ENCODE measurements around the gene PODXL2. TPM values are rescaled to one million over a fixed set of nuclear protein-coding genes. Genes with fewer than 3 reads are reported as not detected.

Gene PODXL2, protein sequence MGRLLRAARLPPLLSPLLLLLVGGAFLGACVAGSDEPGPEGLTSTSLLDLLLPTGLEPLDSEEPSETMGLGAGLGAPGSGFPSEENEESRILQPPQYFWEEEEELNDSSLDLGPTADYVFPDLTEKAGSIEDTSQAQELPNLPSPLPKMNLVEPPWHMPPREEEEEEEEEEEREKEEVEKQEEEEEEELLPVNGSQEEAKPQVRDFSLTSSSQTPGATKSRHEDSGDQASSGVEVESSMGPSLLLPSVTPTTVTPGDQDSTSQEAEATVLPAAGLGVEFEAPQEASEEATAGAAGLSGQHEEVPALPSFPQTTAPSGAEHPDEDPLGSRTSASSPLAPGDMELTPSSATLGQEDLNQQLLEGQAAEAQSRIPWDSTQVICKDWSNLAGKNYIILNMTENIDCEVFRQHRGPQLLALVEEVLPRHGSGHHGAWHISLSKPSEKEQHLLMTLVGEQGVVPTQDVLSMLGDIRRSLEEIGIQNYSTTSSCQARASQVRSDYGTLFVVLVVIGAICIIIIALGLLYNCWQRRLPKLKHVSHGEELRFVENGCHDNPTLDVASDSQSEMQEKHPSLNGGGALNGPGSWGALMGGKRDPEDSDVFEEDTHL
- total RNA-seq = 10 to 100 TPM in 1 of 4 donors, 1 to 10 TPM in 1, not detected in 2; 1.5 to 13.5 TPM

DNA sequence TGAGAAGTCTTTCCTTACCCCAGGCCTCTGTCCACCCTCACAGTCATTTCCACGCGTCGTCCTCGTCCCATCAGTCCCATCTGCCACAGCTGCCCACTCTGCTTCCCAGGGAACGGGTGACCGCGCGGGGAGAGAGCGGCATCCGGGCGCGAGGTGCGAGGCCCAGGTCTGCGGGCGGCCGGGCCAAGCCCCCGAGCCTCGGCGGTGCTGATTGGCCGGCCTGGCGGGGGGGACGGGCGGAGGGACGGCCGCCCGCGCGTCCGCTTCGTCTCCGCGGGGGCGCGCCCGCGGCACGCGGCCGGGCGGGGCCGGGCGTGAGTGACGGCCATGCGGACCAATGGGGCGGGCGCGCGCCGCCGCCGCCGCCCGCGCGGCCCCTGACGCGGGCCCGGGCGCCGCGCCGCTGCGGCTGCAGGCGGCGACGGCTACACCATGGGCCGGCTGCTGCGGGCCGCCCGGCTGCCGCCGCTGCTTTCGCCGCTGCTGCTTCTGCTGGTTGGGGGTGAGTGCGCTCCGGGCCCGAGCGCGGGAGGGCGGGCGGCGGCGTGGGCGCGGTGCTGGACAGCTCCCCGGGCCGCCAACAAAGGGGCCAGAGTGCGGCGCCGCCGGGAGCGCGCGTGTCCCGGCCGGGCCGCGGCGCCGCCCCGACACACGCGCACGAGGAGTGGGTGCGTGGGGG, at the start of gene PODXL2:
PODXL2 (plus strand) TSS at position 398 of the 679 bp plus-strand sequence; CDS start at position 433, 35 bp downstream.
- peak in 1 of 2 donors; percentile 48 for DNase-seq

DNA sequence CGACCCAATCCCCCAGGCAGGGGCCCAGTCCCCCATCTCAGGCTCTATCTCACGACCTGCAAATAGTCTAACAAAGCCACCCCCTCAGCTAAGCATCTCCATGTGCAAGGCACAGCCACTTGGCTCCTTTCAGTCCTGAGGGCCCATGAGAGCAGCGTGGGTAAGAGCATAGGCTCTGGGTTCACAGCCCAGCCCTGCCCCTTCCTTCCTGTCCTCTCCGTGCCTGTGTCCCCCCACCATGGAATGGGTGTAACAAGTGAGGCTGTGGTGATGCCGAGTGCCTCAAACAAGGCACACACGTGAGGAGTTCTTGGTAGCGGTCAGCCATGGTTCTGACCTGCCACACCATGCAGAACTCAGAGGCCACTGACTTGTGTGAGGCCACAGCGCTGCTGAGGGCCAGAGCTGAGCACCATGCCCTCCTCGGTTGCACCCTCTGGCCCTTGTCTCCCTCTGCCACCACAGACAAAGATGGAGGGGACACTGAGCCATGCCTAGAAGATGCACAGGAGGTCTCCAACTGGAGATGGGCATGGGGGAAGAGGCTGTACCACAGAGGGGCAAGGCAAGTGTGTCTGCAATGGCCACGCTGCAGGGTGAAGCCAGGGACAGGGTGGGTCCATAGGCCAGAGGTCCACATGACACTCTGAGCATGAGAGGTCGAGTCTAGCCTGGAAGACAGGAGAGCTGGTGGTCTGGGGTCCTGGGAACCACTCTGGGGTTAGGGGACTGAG, 48.5 kb upstream of the PODXL2 start:
- Histone ChIP-seq H3K9me3 (no peaks in the 10 kb centered on the region), H3K27me3 (no peaks in the 10 kb centered on the region), H3K36me3 (no peaks in the 10 kb centered on the region), H3K27ac (no peak overlapping the region), H3K4me3 (no peak overlapping the region), H3K4me1 (peaks cover 0 to under 1% of the 10 kb centered on the region in 2 donors)
- intact Hi-C loops (cut with DNase I; ENCODE audit: low total_unique reads) = no loop called here
- DNase-seq = no peak
- TF ChIP-seq, protein P1, sequence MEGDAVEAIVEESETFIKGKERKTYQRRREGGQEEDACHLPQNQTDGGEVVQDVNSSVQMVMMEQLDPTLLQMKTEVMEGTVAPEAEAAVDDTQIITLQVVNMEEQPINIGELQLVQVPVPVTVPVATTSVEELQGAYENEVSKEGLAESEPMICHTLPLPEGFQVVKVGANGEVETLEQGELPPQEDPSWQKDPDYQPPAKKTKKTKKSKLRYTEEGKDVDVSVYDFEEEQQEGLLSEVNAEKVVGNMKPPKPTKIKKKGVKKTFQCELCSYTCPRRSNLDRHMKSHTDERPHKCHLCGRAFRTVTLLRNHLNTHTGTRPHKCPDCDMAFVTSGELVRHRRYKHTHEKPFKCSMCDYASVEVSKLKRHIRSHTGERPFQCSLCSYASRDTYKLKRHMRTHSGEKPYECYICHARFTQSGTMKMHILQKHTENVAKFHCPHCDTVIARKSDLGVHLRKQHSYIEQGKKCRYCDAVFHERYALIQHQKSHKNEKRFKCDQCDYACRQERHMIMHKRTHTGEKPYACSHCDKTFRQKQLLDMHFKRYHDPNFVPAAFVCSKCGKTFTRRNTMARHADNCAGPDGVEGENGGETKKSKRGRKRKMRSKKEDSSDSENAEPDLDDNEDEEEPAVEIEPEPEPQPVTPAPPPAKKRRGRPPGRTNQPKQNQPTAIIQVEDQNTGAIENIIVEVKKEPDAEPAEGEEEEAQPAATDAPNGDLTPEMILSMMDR (IDR thresholded peaks at IDR 0.05) = no peak
- TF ChIP-seq POLR2A (IDR thresholded peaks at IDR 0.05) = no peak

More for the DNA sequence above, at the start of gene PODXL2:
- peaks cover 0 to 8% of the 10 kb centered on the region in 2 donors for H3K4me1 ChIP-seq
- no peaks in the 10 kb centered on the region for H3K36me3 ChIP-seq
- TF ChIP-seq, protein P1 (IDR thresholded peaks at IDR 0.05) = no peak
- TF ChIP-seq POLR2A (IDR thresholded peaks at IDR 0.05) = no peak
- peaks cover 0 to 4% of the 10 kb centered on the region in 2 donors for H3K27me3 ChIP-seq
- intact Hi-C loops (cut with DNase I; ENCODE audit: low total_unique reads) = no loop called here
- H3K4me3 ChIP-seq = peak within 1 kb of the TSS; percentile 22 to 47
- H3K9me3 ChIP-seq = no peaks in the 10 kb centered on the region
- no peak within 1 kb of the TSS for H3K27ac ChIP-seq

DNA sequence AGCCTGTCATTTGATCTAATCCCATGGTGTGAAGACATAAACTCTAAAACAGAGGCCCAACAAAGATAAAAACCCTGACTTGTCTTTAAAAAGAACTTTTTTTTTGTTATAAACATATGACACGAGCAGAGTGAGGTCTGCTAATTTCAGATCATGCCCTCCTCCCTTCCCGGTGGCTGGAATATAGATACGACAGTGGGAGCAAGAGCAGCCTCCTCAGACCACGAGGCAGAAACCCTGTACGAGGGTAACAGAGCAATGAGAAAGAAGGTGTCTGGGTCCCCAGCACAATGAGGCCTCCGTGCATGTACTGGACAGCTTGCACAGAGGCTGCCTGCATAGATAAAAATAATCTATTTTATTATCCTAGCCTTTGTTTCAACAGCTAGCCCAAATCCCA, 44.3 kb upstream of the PODXL2 start:
- peaks cover 0 to 3% of the 10 kb centered on the region in 2 donors for H3K4me1 ChIP-seq
- H3K4me3 ChIP-seq = no peak overlapping the region
- intact Hi-C loops (cut with DNase I; ENCODE audit: low total_unique reads) = no loop called here
- no peaks in the 10 kb centered on the region for H3K27me3 ChIP-seq
- no peaks in the 10 kb centered on the region for H3K9me3 ChIP-seq
- TF ChIP-seq POLR2A (IDR thresholded peaks at IDR 0.05) = no peak
- TF ChIP-seq, protein P1 (IDR thresholded peaks at IDR 0.05) = no peak
- H3K36me3 ChIP-seq = no peaks in the 10 kb centered on the region
- no peak for DNase-seq
- H3K27ac ChIP-seq = no peak overlapping the region

DNA sequence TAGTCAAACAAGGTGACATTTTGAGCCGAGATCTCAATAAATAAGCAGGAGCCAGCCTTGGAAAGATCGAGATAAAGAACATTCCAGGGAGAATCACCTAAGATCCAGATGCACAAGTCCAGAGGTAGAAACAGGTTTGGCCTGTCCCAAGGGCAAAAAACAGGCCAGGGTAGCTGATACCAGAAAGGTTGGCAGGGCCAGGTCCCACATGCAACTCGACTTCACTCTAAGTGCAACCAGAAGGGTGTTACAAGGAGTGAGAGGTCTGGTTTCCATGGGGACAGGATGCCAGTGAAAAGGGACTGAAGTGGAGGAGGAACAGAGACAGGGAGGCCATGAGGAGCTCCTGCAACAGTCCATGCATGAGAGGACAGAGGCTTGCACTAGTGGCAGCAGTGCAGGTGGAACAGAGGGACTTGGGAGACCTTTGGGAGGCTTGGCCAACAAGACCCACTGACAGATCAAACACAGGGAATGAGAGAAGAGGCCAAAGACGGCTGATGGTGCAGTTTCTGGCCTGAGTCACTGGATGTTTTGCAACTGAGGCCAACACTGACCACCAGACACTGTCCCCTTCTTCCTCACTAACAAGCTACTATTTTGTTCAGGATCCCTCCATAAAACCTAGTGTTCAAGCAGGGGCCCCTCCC, 43.7 kb upstream of the PODXL2 start:
- H3K27me3 ChIP-seq = no peaks in the 10 kb centered on the region
- no peak overlapping the region for H3K4me3 ChIP-seq
- intact Hi-C loops (cut with DNase I; ENCODE audit: low total_unique reads) = no loop called here
- no peak for DNase-seq
- H3K36me3 ChIP-seq = no peaks in the 10 kb centered on the region
- peaks cover 0 to 3% of the 10 kb centered on the region in 2 donors for H3K4me1 ChIP-seq
- H3K9me3 ChIP-seq = no peaks in the 10 kb centered on the region
- no peak for TF ChIP-seq POLR2A (IDR thresholded peaks at IDR 0.05)
- TF ChIP-seq, protein P1 (IDR thresholded peaks at IDR 0.05) = no peak
- H3K27ac ChIP-seq = no peak overlapping the region

All from uterus (tissue), 4 donors.